Loucy (cell line): ENCODE measurements around the gene RARB.

Source experiments
- CTCF ChIP-seq: fragments of 200-600 bp; sonication (generic); conservative IDR thresholded peaks from 2 replicates; pipeline ENCODE4 v1.5.1; 2014; ENCODE audit warnings: mild to moderate bottlenecking, antibody characterized with exemption, low read length
- EZH2phosphoT487 ChIP-seq: fragments of 200-600 bp; IDR thresholded peaks from 2 replicates; pipeline ENCODE4 v1.6.1; 2018; ENCODE audit warnings: antibody characterized with exemption, mild to moderate bottlenecking, moderate library complexity, borderline replicate concordance

GRCh38 chr3:25631989-25632388, 203.9 kb downstream of the RARB start:
- TF ChIP-seq CTCF (no peak), EZH2phosphoT487 (no peak)
